Activated CD4-positive, alpha-beta T cell treated with anti-CD3 and anti-CD28 coated beads for 24 hours (primary cell): ENCODE measurements around the gene SLC38A3.

Experiments used
- DNase-seq, 2 donors: peaks; one replicate each; pipeline ENCODE4 v3.0.0-alpha.2; 2020; ENCODE audit warnings: low read depth in 2 of 2

SLC38A3 gene

GRCh38 chr3:50204804-50205412 lies at the start of gene SLC38A3:
Gene SLC38A3, plus strand, starts transcription at chr3:50205271. Its CDS starts 8,929 bp downstream, at chr3:50214200.
- DNase-seq = no peak

GRCh38 chr3:50155491-50155878 lies 49.6 kb upstream of the SLC38A3 start:
- no peak for DNase-seq

DNA sequence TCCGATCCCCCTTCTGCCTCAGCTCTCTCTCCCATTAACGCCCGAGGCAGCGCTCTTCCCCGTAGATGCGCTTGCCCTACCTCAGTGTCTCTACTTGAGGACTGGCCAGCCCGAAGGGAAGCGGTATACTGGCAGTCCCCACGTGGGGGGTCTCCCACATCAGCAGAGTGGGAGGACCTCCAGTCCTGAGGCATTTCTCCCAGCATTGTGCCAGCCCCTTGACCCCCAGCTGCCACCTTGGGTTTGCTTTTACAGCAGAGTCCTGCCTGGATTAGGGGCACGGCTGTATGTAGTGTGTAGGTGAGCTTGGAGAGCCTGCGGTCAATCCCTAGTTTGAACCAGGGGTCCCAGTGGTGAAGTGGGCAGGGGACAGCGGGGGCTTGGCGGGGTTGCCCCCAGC lies 49.2 kb upstream of the SLC38A3 start:
- no peak for DNase-seq

- no peak for DNase-seq
Measured at GRCh38 chr3:50156549-50157493, 48.2 kb upstream of the SLC38A3 start.

GRCh38 chr3:50157827-50158529 lies 47.1 kb upstream of the SLC38A3 start:
- no peak for DNase-seq

GRCh38 chr3:50158530-50159146 lies 46.4 kb upstream of the SLC38A3 start:
- DNase-seq = no peak

DNA sequence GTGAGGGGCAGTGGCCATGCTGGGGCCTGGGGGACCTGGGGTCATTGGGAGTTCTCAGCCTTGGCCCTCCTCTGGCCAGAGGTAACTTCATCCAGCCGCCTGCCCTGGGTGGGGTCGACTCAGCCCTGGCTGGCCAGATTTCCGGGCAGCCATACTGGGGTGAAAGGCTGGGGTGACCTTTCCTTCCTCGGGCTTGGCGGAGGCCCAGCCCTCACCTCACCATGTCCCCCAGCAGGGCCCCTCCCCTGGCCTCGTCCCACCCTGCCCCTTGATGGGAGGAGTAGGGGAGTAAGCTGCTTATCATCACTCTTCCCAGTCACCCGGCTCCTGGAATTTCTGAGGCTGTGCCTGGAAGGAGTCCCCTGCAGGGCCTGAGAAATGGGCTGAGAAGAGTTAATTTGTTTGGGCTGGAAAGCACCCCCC lies 44.5 kb upstream of the SLC38A3 start:
- DNase-seq = no peak

- no peak for DNase-seq
Measured at GRCh38 chr3:50161320-50161719, 43.8 kb upstream of the SLC38A3 start.

DNA sequence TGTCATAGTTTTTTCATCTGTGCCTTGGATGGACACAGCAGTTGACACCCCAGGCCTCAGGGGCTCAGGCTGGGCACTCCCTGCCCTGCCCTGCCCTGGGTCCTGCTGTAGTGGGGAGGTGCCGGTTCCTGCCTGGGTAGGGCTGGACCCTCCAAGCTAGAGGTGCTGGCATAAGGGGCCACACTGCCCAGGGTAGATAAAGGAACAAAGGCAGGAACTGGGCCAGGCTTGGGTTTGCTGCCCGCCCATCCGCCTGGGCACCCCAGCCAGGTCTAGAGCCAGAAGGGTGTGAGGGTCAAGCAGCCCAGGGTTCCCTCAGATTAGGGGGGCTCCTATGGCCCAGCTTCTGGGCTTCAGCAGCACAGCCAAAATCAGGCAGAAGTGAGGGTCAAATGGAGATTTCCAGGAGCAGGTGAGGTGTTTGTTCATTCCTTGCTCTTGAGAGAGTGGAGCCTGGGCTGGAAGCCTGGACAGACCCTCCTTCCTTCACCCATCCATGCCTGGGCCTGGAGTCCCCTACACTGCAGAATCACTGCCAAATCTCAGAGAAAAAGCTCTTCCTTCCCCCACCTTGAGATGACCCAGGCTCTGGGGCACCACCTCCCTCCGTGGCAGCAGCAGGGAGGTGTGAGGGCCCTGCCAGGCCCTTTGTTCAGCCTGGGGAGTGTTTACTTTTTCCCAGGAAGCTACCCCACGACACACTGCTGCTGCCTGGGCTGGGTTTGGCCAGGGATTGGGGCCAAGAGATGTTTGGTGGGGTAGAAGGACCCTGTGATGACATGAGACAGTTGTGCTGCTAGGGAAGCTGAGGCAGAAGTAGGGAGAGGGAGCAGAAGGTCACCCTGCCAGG lies 42.8 kb upstream of the SLC38A3 start:
- DNase-seq = no peak

DNA sequence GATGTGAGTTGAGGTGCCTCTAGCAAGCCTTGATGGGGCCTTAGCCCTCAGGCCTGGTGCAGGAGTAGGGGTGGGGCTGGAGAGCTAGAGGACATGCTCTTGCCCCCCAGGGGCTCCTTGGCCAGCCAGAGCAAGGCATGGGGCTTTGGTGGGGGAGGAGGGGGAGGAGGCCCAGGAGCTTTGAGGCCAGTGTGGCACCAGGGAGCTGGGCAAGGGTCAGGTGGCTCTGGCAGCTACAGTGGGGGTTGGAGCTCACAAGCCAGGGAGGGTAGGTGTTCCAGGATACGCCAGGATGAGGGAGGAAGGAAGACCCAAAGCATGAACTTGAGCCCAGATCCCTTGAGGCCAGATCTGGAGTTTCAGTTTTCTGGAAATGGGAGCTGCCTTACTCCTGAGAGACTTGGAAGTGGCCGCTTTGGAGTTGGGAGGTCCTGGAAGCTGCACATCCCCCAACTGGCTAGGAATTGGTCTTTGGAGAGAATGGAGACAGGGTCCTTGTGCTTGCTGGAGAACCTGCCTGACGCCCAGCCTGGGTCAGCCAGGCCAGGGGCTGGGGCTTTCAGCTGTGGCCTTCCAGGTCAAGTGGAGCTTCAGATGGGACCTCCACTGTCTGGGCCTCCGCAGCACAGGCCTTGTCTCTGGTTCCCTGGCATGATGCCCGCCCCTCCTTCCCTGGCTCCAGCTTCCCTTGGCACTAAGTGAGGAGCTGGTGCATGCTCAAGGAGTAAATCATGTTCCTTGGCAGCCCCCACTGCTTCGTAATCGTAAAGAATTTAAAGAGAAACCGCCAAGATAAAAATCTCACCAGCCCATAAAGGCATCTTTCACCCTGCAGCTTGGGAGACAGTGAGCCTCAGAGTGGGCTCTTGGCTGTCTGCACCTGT lies 41.3 kb upstream of the SLC38A3 start:
- no peak for DNase-seq

DNA sequence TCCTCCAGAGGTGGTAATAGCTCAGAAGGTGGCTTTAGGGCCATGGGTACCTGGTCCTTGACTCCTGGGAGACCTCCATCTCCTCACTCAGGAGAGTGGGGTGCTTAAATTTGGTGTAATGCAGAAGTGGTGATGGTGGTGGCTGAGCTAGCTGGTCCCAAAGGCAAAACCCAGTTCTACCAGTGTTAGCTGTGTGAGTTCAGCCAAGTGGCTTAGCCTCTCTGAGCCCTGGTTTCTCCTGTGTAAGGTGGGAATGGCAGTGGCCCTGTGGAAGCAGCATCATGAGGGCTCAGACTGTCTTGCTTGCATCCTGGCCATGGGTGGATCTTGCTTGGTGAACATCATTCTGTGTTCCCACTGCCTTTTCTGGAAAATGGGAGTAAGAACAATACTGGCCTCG lies 40.6 kb upstream of the SLC38A3 start:
- no peak for DNase-seq

DNA sequence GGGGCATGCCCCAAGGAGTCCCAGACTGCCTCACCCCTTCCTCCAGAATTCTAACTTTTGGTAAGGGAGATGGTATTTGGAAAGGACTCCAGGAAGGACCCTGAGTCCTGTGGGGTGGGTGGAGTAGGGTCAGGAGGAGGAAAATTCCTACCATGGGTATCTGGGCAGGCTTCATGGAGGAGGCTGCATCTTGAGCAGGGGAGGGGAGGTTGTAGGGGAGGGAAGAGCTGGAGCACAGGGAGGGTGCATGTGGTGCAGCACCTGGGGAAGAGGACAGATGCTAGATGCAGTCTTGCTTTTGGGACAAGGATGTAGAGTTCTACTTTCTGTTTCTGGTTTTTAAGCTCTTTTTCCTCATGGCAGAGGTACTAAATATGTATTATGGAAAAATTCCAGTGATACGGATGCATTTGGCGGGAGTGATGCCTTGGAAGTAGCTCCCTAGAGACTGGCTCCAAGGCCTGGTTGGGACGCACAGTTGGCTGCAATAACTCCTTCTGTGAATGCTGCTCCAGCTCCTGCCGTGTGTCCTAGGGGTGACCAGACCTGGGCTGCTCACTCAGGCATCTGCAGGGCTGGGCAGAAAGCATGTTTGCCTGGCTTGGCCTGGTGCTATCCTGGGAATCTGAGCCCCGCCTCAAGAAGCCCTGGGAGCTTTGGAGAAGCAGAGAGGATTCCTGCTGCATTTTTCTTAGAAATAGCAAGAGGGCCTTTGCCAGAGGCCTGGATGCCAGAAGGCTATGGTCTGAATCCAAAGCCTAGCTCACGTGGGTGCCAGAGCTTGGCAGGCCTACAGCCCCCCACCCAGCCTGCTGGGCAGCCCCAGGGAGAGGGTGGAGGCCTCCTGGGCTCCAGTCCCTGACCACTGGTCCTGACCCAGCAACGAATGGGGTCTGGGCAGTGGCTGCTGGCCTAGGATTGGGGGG lies 39.8 kb upstream of the SLC38A3 start:
- no peak for DNase-seq

DNA sequence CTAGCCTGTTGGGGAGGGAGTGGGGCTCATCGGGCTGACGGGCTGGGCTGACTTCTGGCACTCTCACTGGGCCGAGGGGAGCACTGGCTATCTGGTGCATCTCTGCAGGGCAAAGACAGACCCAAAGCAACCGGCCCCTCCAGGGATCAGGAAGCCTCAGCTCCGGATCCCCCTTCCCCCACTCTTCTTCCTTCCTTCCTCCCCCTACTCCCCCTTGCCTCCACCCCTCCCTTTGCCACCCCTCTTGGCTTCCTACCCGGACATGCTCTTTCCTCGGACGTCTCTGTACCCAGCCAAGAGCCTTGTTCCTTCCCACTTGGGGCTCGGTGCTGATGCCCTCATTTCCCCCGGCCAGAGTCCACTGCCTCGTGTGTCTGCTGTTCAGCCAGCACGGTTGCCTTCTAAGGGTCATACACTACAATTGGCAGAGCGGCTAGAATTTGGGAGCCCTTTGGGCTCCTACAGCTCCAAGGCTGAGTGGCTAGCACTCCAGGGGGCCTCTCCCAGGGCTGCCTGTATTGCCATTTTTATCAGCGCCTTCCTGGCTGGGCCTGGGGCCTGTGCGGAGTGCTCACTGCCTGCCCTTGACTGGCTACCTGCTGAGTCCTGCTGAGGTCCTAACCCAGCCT lies 39.0 kb upstream of the SLC38A3 start:
- no peak for DNase-seq

- DNase-seq = no peak
Measured at GRCh38 chr3:50166620-50167019, 38.5 kb upstream of the SLC38A3 start.

GRCh38 chr3:50167069-50167840 lies 37.8 kb upstream of the SLC38A3 start:
- DNase-seq = no peak

- DNase-seq = no peak
Measured at GRCh38 chr3:50167841-50168209, 37.2 kb upstream of the SLC38A3 start.

- DNase-seq = no peak
Measured at GRCh38 chr3:50168388-50168787, 36.7 kb upstream of the SLC38A3 start.

- no peak for DNase-seq
Measured at GRCh38 chr3:50168791-50169190, 36.3 kb upstream of the SLC38A3 start.
